Hematopoietic multipotent progenitor cell treated with erythropoietin and hydrocortisone succinate and interleukin-3 and kit ligand, for 17 days (in vitro differentiated cells): ENCODE results near the gene UBAC2.
A peak's percentile ranks its signal among the peaks of the same experiment; 100 is the strongest.

Source experiments
- DNase-seq: peaks from one replicate; pipeline ENCODE4 v3.0.0-alpha.2; 2015; ENCODE audit warnings: low spot score

The UBAC2 gene

GRCh38 chr13:99340638-99341037 lies 140.0 kb downstream of the UBAC2 start:
- no peak for DNase-seq

GRCh38 chr13:99341969-99342722 lies 141.5 kb downstream of the UBAC2 start:
- no peak for DNase-seq

GRCh38 chr13:99342723-99343315 lies 142.2 kb downstream of the UBAC2 start:
- DNase-seq, result no peak

- no peak for DNase-seq
These were observed 144.1 kb downstream of the UBAC2 start for GRCh38 chr13:99344610-99345208.

GRCh38 chr13:99345345-99345744 lies 144.7 kb downstream of the UBAC2 start:
- no peak for DNase-seq

- DNase-seq, result no peak
These were observed 145.8 kb downstream of the UBAC2 start for GRCh38 chr13:99346335-99347042.

- no peak for DNase-seq
These were observed 146.8 kb downstream of the UBAC2 start for GRCh38 chr13:99347335-99347878.

GRCh38 chr13:99347911-99348451 lies 147.3 kb downstream of the UBAC2 start:
- no peak for DNase-seq

GRCh38 chr13:99350191-99350590 lies 149.5 kb downstream of the UBAC2 start:
- no peak for DNase-seq

- DNase-seq, result no peak
These were observed 151.1 kb downstream of the UBAC2 start for GRCh38 chr13:99351772-99352171.

GRCh38 chr13:99352351-99353245 lies 151.9 kb downstream of the UBAC2 start:
- DNase-seq, result no peak

GRCh38 chr13:99353246-99353600 lies 152.6 kb downstream of the UBAC2 start:
- DNase-seq, result no peak

- no peak for DNase-seq
These were observed 153.2 kb downstream of the UBAC2 start for GRCh38 chr13:99353836-99354235.

GRCh38 chr13:99354371-99354951 lies 153.8 kb downstream of the UBAC2 start:
- no peak for DNase-seq

- no peak for DNase-seq
These were observed 154.8 kb downstream of the UBAC2 start for GRCh38 chr13:99355267-99356011.

- DNase-seq, result no peak
These were observed 155.3 kb downstream of the UBAC2 start for GRCh38 chr13:99356012-99356261.

GRCh38 chr13:99356262-99357091 lies 155.8 kb downstream of the UBAC2 start:
- peak; percentile 27 for DNase-seq

GRCh38 chr13:99357131-99357596 lies 156.5 kb downstream of the UBAC2 start:
- DNase-seq, result peak; percentile 64

GRCh38 chr13:99357941-99358340 lies 157.3 kb downstream of the UBAC2 start:
- no peak for DNase-seq
